Smooth muscle cell (in vitro differentiated cells): ENCODE measurements around the gene DGUOK. TPM values are rescaled to one million over a fixed set of nuclear protein-coding genes. Genes with fewer than 3 reads are reported as not detected.

Experiments
- DNase-seq: peaks from one replicate; lab custom pipeline; 2025; ENCODE audit not compliant: unreplicated experiment; lab: John Stamatoyannopoulos, UW
- H2AFZ ChIP-seq: fragments of 200-600 bp; sonication (generic); 2 replicates; pipeline ENCODE4 v1.6.0; 2016; ENCODE audit warnings: antibody characterized with exemption, low read depth, mild to moderate bottlenecking
- H3F3A ChIP-seq: fragments of 200-600 bp; sonication (generic); 2 replicates; pipeline ENCODE4 v1.6.0; 2017; ENCODE audit warnings: antibody characterized with exemption, low read depth
- H3K27ac ChIP-seq: fragments of 200-600 bp; sonication (generic); 2 replicates; pipeline ENCODE4 v1.5.1; 2016; ENCODE audit warnings: low read depth, mild to moderate bottlenecking
- H3K27me3 ChIP-seq: fragments of 200-600 bp; sonication (generic); 2 replicates; pipeline ENCODE4 v1.6.1; 2016; ENCODE audit warnings: low read depth, mild to moderate bottlenecking
- H3K36me3 ChIP-seq: fragments of 200-600 bp; sonication (generic); 2 replicates; pipeline ENCODE4 v1.5.1; 2016; ENCODE audit warnings: low read depth
- H3K4me1 ChIP-seq: fragments of 200-600 bp; sonication (generic); 2 replicates; pipeline ENCODE4 v1.5.1; 2016; ENCODE audit warnings: low read depth
- H3K4me2 ChIP-seq: fragments of 200-600 bp; sonication (generic); 2 replicates; pipeline ENCODE4 v1.6.0; 2016; ENCODE audit warnings: mild to moderate bottlenecking
- H3K4me3 ChIP-seq: fragments of 200-600 bp; sonication (generic); 2 replicates; pipeline ENCODE4 v1.5.1; 2016; ENCODE audit warnings: mild to moderate bottlenecking
- H3K79me2 ChIP-seq: fragments of 200-600 bp; sonication (generic); 2 replicates; pipeline ENCODE4 v1.6.0; 2016; ENCODE audit warnings: low read depth, mild to moderate bottlenecking
- H3K9ac ChIP-seq: fragments of 200-600 bp; sonication (generic); 2 replicates; pipeline ENCODE4 v1.6.0; 2016; ENCODE audit warnings: low read depth
- H3K9me3 ChIP-seq: fragments of 200-600 bp; sonication (generic); replicated peaks from 2 replicates; pipeline ENCODE4 v1.5.1; 2016; ENCODE audit warnings: low read depth
- H4K20me1 ChIP-seq: fragments of 200-600 bp; sonication (generic); 2 replicates; pipeline ENCODE4 v1.6.0; 2016; ENCODE audit warnings: low read depth
- WGBS: methylation state at CpG from one replicate; pipeline ENCODE4 v1.1.7; 2016; ENCODE audit warnings: low lambda C conversion rate; 5-methylcytosine and 5-hydroxymethylcytosine counted together
- polyA plus RNA-seq: library from polyadenylated mRNA; unstranded; fragments of >200 nt; fragmentation: Nextera tagmentation; extraction: Ambion mirVana; gene quantifications from 2 replicates; pipeline ENCODE4 v1.2.1, GENCODE V29; 2016
- total RNA-seq: library from RNA; depleted of rRNA; stranded (reverse); fragments of >200 nt; gene quantifications from 2 replicates; pipeline ENCODE4 v1.2.3, GENCODE V29; 2014
- TF ChIP-seq, protein P1 (sequence below): fragments of 200-600 bp; sonication (generic); IDR thresholded peaks from 2 replicates; pipeline ENCODE4 v1.5.1; 2017; ENCODE audit warnings: borderline replicate concordance, mild to moderate bottlenecking, antibody characterized with exemption; ENCODE audit not compliant: insufficient read depth, poor library complexity, severe bottlenecking

DGUOK gene
- total and polyA plus RNA-seq, 2 experiments from 2014 or later = 112 to 154 TPM

DNA sequence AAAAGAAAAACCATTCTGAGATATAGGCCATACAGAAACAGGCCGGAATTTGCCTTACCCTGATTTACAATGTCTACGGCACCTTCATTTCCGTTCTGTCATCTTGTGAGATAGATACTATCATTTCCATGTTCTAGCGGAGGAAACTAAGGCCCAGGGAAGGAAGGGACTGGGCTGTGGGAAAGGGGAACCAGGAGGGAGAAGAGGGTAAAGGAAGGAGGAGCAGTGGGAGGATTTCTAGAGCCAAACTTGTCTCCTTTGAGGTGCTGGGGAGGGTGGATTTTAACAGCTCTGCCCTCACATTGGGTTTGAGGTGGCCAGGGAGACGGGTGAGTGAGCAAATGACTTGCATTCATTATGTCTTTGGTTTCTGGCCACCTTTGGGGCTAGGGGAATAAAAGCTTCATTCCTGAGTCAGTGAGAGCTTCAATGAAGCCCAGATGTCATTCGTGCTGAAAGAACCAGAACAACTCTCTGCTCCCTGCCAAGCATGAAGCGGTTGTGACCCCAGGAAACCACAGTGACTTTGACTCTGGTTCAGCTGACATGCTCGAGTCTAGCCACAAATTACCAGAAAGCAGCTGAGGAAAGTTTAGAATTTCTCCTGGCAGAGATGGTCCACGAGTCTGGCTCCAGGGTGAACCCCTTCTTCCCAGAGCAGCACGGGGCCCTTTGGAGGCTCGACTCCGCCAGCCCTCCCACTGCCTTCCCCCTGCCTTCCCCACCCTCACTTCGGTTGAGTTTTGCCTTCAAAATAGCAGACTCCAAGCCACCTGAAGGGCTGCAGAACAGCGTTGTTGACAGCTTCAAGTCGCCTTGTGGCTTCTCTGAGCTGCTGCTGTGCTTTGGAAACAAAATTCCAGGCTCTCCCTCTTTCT is 30.1 kb upstream of the DGUOK start:
- Histone ChIP-seq H4K20me1 (peaks cover 10% of the 10 kb centered on the region), H3K9ac (no peak overlapping the region), H3K27me3 (no peaks in the 10 kb centered on the region), H3K4me2 (no peak overlapping the region), H3K79me2 (peaks cover 9% of the 10 kb centered on the region), H3K9me3 (no peaks in the 10 kb centered on the region), H3K36me3 (no peaks in the 10 kb centered on the region), H3K4me1 (peaks cover 6% of the 10 kb centered on the region), H2AFZ (no peak overlapping the region), H3F3A (no peaks in the 10 kb centered on the region), H3K4me3 (no peak overlapping the region), H3K27ac (no peak overlapping the region)
- TF ChIP-seq, protein P1, sequence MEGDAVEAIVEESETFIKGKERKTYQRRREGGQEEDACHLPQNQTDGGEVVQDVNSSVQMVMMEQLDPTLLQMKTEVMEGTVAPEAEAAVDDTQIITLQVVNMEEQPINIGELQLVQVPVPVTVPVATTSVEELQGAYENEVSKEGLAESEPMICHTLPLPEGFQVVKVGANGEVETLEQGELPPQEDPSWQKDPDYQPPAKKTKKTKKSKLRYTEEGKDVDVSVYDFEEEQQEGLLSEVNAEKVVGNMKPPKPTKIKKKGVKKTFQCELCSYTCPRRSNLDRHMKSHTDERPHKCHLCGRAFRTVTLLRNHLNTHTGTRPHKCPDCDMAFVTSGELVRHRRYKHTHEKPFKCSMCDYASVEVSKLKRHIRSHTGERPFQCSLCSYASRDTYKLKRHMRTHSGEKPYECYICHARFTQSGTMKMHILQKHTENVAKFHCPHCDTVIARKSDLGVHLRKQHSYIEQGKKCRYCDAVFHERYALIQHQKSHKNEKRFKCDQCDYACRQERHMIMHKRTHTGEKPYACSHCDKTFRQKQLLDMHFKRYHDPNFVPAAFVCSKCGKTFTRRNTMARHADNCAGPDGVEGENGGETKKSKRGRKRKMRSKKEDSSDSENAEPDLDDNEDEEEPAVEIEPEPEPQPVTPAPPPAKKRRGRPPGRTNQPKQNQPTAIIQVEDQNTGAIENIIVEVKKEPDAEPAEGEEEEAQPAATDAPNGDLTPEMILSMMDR = no peak
- WGBS = 84% methylated on average over 15 of the region's 15 CpGs
- DNase-seq = no peak

DNA sequence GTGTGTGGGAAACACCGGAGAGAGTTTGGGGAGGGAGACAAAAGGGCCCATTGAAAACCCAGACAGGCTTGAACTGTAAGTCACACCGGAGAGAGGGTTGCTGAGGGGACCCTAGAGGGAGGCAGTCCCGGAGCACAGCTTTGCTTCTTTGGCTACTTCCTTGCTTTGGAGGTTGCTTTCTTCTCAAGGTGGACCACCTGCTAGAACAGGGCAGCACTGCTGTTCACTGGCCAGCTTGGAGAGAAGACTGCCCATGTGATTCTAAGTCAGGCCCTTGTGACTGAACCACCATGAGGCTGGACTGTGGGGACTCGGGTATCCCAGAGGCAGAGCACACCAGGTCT is 29.5 kb upstream of the DGUOK start:
- TF ChIP-seq, protein P1 = no peak
- no peak for DNase-seq
- peaks cover 10% of the 10 kb centered on the region for H4K20me1 ChIP-seq

DNA sequence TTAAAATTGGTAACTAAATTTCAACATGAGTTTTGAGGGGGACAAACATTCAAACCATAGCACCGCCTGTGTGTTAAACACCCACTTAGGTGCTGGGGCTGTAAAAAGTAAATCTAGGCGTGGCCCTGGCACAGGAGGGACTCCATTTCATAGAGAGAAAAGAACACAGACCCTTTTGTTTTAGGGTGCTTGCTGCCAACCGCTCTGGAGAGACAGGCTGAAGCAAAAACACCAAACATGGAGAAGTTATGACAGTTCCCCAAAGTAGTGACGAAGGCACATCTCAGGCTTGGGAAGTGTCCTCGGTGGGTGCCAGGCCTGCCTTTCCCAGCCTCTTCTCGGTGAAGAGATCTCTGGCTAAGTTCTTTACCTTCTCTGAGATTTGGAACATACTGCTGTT is 28.7 kb upstream of the DGUOK start:
- Histone ChIP-seq H3F3A (no peaks in the 10 kb centered on the region), H3K79me2 (peaks cover 9% of the 10 kb centered on the region), H3K9ac (no peak overlapping the region), H3K4me1 (peaks cover 6% of the 10 kb centered on the region), H2AFZ (no peak overlapping the region), H3K4me3 (no peak overlapping the region), H3K36me3 (no peaks in the 10 kb centered on the region), H3K9me3 (no peaks in the 10 kb centered on the region), H3K4me2 (no peak overlapping the region), H3K27ac (no peak overlapping the region), H4K20me1 (peaks cover 10% of the 10 kb centered on the region), H3K27me3 (no peaks in the 10 kb centered on the region)
- DNase-seq = no peak
- TF ChIP-seq, protein P1 = no peak
- WGBS = 91% methylated on average over 6 of the region's 6 CpGs

More for the DNA sequence above, 29.5 kb upstream of the DGUOK start:
- no peaks in the 10 kb centered on the region for H3K9me3 ChIP-seq
- no peak overlapping the region for H3K4me3 ChIP-seq
- no peak overlapping the region for H3K9ac ChIP-seq
- peaks cover 9% of the 10 kb centered on the region for H3K79me2 ChIP-seq
- no peak overlapping the region for H3K4me2 ChIP-seq
- no peaks in the 10 kb centered on the region for H3K27me3 ChIP-seq
- WGBS = 85% methylated on average over 4 of the region's 4 CpGs
- no peak overlapping the region for H2AFZ ChIP-seq
- peaks cover 6% of the 10 kb centered on the region for H3K4me1 ChIP-seq
- no peak overlapping the region for H3K27ac ChIP-seq
- no peaks in the 10 kb centered on the region for H3K36me3 ChIP-seq
- no peaks in the 10 kb centered on the region for H3F3A ChIP-seq
